HG03135 (cell line): Measurements from ENCODE around the gene GGACT.
"Not testable (repeated sequence)": the region's sequence is repeated elsewhere in the genome, so short reads cannot be mapped to it uniquely, and the experiment has no call there.

Experiments
- ATAC-seq: cut with Tn5 transposase; IDR thresholded peaks from one replicate; pipeline ENCODE4 v1.9.1; 2021; ENCODE audit warnings: mild to moderate bottlenecking, moderate library complexity; ENCODE audit not compliant: unreplicated experiment

The GGACT gene

GRCh38 chr13:100532090-100532766 lies 56.4 kb downstream of the GGACT start:
- no peak for ATAC-seq

GRCh38 chr13:100530671-100531213 lies 57.8 kb downstream of the GGACT start:
- no peak for ATAC-seq

DNA sequence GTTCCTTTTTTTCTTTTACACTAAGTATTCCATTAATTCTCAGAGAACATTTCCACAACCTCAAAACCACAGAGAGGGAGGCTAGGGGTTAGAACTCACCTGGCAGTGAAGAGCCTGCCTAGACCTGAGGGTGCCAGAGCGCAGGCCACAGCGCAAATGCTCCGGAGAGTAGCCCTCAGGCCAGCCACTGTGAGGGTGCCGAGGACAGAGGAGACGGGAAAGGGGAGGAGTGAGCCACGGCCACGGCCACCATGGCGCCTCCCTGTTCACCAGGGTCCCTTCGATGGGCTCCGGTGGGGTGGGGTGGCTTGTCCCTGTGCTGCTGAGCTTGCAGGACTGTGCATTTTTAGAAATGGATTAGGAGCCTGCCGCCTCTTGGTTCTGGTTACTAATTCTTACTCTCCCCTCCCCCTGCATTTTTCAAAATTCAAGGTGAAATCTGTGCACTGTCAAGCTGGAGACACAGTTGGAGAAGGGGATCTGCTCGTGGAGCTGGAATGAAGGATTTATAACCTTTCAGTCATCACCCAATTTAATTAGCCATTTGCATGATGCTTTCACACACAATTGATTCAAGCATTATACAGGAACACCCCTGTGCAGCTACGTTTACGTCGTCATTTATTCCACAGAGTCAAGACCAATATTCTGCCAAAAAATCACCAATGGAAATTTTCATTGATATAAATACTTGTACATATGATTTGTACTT lies 58.8 kb downstream of the GGACT start:
- ATAC-seq: no peak

- ATAC-seq: no peak
Measured at GRCh38 chr13:100528820-100529219, 59.8 kb downstream of the GGACT start.

DNA sequence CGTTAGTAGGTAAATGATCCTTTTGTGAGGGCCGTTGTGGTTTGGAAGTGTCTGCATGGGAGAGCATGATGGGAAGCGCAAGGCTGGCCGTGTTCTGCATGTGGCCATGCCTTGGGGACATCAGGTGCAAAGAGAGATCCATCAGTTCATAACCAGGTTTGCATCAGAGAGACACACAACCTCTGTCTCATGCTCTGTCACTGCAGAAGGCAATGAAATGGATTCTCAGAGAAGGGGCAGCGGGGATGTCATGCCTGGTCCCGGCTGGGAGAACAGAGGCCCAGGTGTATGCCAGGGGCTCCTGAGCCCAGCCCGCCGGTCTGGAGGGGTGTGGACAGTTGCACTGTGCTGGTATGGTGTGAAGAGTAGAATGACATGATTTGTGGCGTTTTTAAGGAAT lies 60.2 kb downstream of the GGACT start:
- no peak for ATAC-seq

DNA sequence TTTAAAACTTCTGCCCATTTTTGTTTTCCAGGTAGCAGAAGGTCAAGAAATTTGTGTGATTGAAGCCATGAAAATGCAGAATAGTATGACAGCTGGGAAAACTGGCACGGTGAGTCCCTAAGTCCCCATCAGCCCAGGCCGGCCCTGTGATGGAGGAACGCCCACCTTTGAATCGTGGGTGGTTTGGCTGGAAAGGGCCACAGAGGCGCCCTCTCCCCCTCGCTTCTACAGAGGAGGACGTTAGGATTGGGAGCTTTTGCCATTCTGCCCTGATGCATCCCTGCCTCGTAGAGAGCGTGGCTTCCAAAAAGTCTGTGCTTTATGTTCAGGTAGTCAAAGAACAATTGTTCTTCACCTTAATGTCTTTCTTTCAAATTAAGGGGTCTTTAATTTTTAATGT lies 60.9 kb downstream of the GGACT start:
- ATAC-seq: no peak

DNA sequence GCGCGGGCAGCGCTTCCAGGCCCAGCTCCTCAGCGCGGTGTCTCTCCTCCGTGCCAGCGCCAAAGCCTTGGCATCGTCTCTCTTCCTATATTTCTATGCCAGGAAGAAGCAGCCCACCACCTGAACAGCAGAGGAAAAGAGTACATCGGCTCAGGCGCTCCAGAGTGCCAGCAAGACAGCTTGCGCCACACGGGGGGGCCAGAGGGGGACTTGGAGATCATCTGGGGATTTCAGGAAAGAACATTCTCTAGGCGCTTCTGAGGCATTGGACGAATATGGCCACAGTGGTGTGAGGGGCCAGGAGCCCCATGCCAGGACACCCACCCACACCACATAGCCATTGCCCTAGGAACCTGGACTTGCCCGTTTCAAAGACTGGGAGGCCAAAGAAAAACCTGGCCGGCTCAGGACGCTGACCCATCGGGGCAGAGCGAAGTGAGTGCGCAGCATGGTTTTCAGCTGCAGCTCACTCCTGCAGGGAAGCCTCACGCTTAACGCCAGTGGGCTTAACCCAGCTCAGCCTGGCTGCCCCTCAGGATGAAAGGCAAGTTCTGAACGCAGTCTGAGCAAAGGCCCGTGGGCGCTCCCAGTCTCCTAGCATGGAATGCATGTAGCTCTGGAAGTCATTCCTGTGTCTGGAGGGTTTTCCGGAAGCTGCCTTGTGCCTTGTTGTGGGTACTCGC lies 62.1 kb downstream of the GGACT start:
- no peak for ATAC-seq

- no peak for ATAC-seq
Measured at GRCh38 chr13:100525453-100526317, 62.9 kb downstream of the GGACT start.

DNA sequence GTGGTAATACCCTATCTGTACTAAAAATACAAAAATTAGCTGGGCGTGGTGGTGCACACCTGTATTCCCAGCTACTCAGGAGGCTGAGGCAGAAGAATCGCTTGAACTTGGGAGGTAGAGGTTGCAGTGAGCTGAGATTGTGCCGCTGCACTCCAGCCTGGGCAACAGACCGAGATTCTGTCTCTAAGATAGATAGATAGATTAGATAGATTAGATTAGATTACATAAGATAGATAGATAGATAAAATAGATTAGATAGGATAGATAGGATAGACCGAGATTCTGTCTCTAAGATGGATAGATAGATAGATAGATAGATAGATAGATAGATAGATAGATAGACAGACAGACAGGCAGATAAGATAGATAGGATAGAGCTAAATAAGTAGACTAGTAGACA lies 63.9 kb downstream of the GGACT start:
- ATAC-seq: not testable (repeated sequence)

GRCh38 chr13:100523981-100524386 lies 64.6 kb downstream of the GGACT start:
- no peak for ATAC-seq

DNA sequence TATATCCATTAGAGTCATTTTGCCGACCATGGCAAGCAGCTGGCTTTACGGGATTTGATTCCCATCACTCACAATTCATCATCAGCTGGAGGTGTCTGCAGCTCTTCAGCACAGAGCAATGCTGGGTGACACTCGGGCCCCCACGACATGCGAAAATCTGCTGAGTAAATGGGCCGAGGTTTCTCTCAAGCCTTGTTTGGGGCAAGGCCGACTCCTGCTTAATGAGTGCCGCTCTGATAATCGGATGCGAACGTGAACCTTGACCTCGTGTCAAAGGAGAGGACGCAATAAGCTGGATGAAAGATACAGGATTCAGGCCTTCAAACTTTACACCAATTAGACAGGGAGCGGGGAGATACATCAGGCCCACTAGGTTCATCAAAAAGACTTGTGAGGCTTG lies 65.2 kb downstream of the GGACT start:
- no peak for ATAC-seq

GRCh38 chr13:100522618-100523309 lies 65.8 kb downstream of the GGACT start:
- ATAC-seq: no peak

GRCh38 chr13:100521851-100522617 lies 66.6 kb downstream of the GGACT start:
- ATAC-seq: no peak

DNA sequence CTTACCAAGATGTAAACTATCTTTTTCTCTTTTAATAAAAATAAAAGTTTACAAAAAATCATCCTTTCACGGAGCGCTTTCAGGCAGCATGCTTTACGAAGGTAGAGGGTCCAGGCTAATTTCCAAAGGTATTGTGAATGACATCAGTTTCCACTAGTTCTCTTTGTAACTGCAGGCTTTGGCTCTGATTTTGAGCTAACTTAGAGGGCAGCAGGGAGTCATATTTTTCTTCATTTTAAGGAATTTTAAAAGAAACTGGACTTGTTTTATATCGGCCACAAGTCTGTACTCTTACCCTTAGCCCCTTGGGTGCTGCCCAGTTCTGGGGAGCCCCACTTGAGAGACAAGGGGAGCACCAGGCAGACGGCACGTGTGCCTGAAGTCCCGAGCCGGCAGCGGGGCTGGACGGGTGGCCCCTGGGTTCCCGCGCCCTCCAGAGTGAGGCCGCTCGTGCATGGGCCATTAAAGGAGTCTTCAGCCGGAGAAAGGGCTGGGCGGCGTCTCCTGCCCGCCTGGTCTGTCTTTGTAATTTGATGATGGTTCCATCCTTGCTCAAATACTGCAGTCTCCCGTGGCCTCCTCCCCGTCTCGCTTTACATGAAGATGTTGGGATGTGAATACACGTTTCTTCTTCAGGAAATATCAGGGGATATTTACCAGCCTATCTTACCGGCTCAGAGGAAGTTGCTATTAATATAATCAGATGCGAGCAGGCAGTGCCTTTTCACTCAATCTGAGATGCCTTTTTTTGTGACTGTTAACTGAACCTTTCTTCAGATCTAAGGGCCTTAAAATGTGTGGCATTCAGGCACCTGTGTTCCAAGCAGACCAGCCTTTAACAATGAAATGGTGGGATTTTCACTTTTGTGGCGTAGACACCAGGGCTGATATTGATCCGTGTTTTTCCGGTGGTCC lies 67.4 kb downstream of the GGACT start:
- no peak for ATAC-seq

DNA sequence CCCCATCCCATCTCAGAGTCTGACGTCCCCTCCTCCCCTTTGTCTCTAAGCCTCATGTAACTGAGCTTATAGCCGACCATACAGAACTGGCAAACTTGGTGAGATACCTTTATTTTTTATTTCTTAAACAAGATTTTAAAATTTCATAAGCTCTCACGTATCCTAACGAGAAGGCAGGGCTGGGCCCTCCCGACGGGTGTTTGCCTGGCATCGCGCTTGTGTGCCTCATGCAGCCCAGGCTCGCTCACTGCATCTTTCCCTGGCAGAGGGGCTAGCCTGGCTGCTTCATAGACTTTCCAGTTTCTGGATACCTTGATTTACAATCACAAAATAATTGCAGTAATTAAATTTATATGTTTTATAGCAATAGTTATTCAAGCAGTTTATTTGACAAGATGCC lies 69.0 kb downstream of the GGACT start:
- ATAC-seq: no peak

DNA sequence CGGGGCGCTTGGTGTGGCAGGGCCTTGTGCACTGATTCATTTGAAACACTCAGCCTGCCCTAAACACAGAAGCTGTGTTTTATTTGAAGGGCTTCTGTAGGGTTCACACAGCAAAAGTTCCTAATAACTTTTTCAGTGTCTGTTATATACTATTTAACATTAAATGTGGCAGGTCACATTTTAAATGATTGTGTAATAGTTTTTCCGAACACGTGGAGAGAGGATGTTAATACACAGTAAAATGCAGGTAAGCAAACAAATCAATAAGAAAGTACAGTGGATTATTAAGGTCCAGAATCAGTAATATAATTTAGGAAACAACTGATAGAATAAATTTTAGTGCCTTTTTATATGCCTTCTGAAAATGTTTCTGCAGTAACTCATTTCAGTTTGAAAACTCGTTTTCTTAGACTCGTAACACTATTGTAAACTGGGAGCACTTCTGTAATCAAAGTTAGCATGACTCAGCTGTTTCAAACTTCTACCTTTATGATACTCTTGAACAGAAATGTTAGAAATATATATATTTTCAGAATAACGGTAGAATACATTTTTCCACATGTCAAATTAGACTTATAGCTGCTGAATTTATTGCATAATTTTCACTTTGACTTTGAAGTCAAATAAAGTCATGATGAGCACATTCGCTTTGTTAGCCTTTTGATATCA lies 70.1 kb downstream of the GGACT start:
- ATAC-seq: no peak

GRCh38 chr13:100517728-100518127 lies 70.9 kb downstream of the GGACT start:
- no peak for ATAC-seq

DNA sequence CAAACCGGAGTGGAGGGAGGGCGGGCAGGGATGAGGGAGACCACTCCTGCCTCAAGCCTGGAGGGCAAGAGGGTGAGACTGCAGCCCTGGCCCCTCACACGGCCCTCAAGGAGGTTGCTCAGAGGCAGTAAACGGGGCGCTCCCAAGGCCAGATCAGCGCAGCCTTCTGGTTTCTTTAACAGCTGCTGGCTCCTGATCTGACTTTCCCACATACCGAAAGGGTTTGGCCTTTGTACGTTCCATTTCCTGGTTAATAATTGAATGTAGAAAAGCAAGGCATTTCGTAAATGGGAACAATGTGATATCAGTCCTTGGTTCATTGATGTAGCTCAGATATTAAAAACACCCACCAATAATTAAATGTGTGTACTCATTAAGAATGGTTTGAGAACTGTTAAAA lies 71.5 kb downstream of the GGACT start:
- no peak for ATAC-seq
